Endodermal cell (in vitro differentiated cells): ENCODE results near the gene DNAJB13. TPM values are rescaled to one million over a fixed set of nuclear protein-coding genes. Genes with fewer than 3 reads are reported as not detected.

Experiments
- DNase-seq: peaks from one replicate; pipeline ENCODE4 v3.0.0-alpha.2; 2017
- H3K27ac ChIP-seq: 2 replicates; pipeline ENCODE4 v1.5.1; 2013; ENCODE audit warnings: mild to moderate bottlenecking, low read depth, low read length, moderate library complexity
- H3K27me3 ChIP-seq: 2 replicates; pipeline ENCODE4 v1.6.1; 2013; ENCODE audit warnings: mild to moderate bottlenecking, low read length, moderate library complexity; ENCODE audit not compliant: insufficient read depth, control insufficient read depth, poor library complexity, severe bottlenecking
- H3K36me3 ChIP-seq: 2 replicates; pipeline ENCODE4 v1.7.0; 2013; ENCODE audit warnings: mild to moderate bottlenecking, low read length, moderate library complexity; ENCODE audit not compliant: control insufficient read depth, insufficient read depth
- H3K4me1 ChIP-seq: one replicate; pipeline ENCODE4 v1.7.0; 2013; ENCODE audit warnings: low read length; ENCODE audit not compliant: control insufficient read depth, insufficient read depth
- H3K4me3 ChIP-seq: 2 replicates; pipeline ENCODE4 v1.5.1; 2013; ENCODE audit warnings: mild to moderate bottlenecking, low read length, moderate library complexity
- H3K9ac ChIP-seq: 2 replicates; pipeline ENCODE4 v1.6.1; 2013; ENCODE audit warnings: mild to moderate bottlenecking, low read length, moderate library complexity; ENCODE audit not compliant: poor library complexity, severe bottlenecking; ENCODE audit errors: extremely low read depth
- H3K9me3 ChIP-seq: 2 replicates; pipeline ENCODE4 v1.6.1; 2013; ENCODE audit warnings: mild to moderate bottlenecking, low read length, moderate library complexity; ENCODE audit not compliant: control insufficient read depth
- H3K27ac Mint-ChIP-seq: 2 replicates; pipeline ENCODE4 v1.8.0; 2020; ENCODE audit warnings: mixed read lengths
- H3K27me3 Mint-ChIP-seq: 2 replicates; pipeline ENCODE4 v1.8.0; 2021; ENCODE audit warnings: mild to moderate bottlenecking, mixed read lengths; ENCODE audit not compliant: insufficient read depth
- H3K36me3 Mint-ChIP-seq: 2 replicates; pipeline ENCODE4 v1.8.0; 2020; ENCODE audit warnings: low read depth, mixed read lengths
- H3K4me1 Mint-ChIP-seq: 2 replicates; pipeline ENCODE4 v1.8.0; 2020; ENCODE audit warnings: mixed read lengths
- H3K4me3 Mint-ChIP-seq: 2 replicates; pipeline ENCODE4 v1.8.0; 2020; ENCODE audit warnings: mild to moderate bottlenecking, moderate library complexity, mixed read lengths
- H3K9me3 Mint-ChIP-seq: 2 replicates; pipeline ENCODE4 v1.8.0; 2020; ENCODE audit warnings: mild to moderate bottlenecking, mixed read lengths
- CTCF ChIP-seq: fragments of 200-600 bp; sonication (generic); conservative IDR thresholded peaks from 2 replicates; pipeline ENCODE4 v1.5.0; 2021; ENCODE audit warnings: antibody characterized with exemption, mild to moderate bottlenecking
- WGBS, 2 experiments: methylation state at CpG; one replicate each; pipeline versions ENCODE4 v1.1.5 to v1.1.7; 2013; ENCODE audit warnings: missing lambda C conversion rate in 2 of 2, mixed read lengths in 1 of 2; ENCODE audit not compliant: insufficient coverage in 1 of 2, insufficient read length in 1 of 2; 5-methylcytosine and 5-hydroxymethylcytosine counted together
- total RNA-seq, 2 donors: library from RNA; stranded (reverse); fragmentation: NEBNext Ultra II Directional in 1 of 2; extraction: Animal tissue kit (Norgen Biotek cat#: 25700) in 1 of 2; gene quantifications; 2 replicates in 1 of 2; 3 replicates in 1 of 2; pipeline ENCODE4 v1.2.1, GENCODE V29; 2021

The DNAJB13 gene
- total RNA-seq, 2 donors from 2014 or later, result 0.44 to 1.2 TPM

- Mint-ChIP-seq H3K27ac (no peak overlapping the region), H3K4me1 (peaks cover 9% of the 10 kb centered on the region), H3K9me3 (no peaks in the 10 kb centered on the region), H3K4me3 (no peak overlapping the region), H3K36me3 (no peaks in the 10 kb centered on the region), H3K27me3 (peaks cover 6% of the 10 kb centered on the region)
- no peak overlapping the region for H3K9ac ChIP-seq
- H3K36me3 ChIP-seq, result no peaks in the 10 kb centered on the region
- DNase-seq, result peak; percentile 53
- no peak for TF ChIP-seq CTCF
- no peak overlapping the region for H3K27ac ChIP-seq
- H3K4me3 ChIP-seq, result no peak overlapping the region
- H3K9me3 ChIP-seq, result no peaks in the 10 kb centered on the region
- H3K4me1 ChIP-seq, result no peaks in the 10 kb centered on the region
- H3K27me3 ChIP-seq, result no peaks in the 10 kb centered on the region
- 89 to 90% methylated on average over 10 to 18 of the region's 18 CpGs for WGBS, 2 experiments
These were observed 7.8 kb downstream of the DNAJB13 start for GRCh38 chr11:73958521-73959141.

- no peaks in the 10 kb centered on the region for H3K27me3 ChIP-seq
- no peak overlapping the region for H3K9ac ChIP-seq
- Mint-ChIP-seq H3K4me1 (peaks cover 15% of the 10 kb centered on the region), H3K9me3 (no peaks in the 10 kb centered on the region), H3K36me3 (no peaks in the 10 kb centered on the region), H3K27ac (no peak overlapping the region), H3K27me3 (peaks cover 9% of the 10 kb centered on the region), H3K4me3 (no peak overlapping the region)
- no peak overlapping the region for H3K4me3 ChIP-seq
- no peak overlapping the region for H3K27ac ChIP-seq
- DNase-seq, result no peak
- 72 to 79% methylated on average over 4 of the region's 4 CpGs for WGBS, 2 experiments
- no peaks in the 10 kb centered on the region for H3K4me1 ChIP-seq
- H3K36me3 ChIP-seq, result no peaks in the 10 kb centered on the region
- no peak for TF ChIP-seq CTCF
- H3K9me3 ChIP-seq, result no peaks in the 10 kb centered on the region
These were observed 10.5 kb downstream of the DNAJB13 start for GRCh38 chr11:73961321-73961720.

GRCh38 chr11:73962101-73962705, 11.4 kb downstream of the DNAJB13 start:
- no peaks in the 10 kb centered on the region for H3K9me3 Mint-ChIP-seq
- H3K27me3 ChIP-seq, result no peaks in the 10 kb centered on the region
- 79 to 100% methylated on average over 3 to 7 of the region's 7 CpGs for WGBS, 2 experiments

More at GRCh38 chr11:73962101-73962705, 11.4 kb downstream of the DNAJB13 start:
- no peaks in the 10 kb centered on the region for H3K36me3 ChIP-seq
- H3K4me1 ChIP-seq, result no peaks in the 10 kb centered on the region
- no peak for TF ChIP-seq CTCF
- Mint-ChIP-seq H3K36me3 (no peaks in the 10 kb centered on the region), H3K4me1 (peaks cover 15% of the 10 kb centered on the region), H3K4me3 (no peak overlapping the region), H3K27ac (no peak overlapping the region), H3K27me3 (peaks cover 7% of the 10 kb centered on the region)
- H3K4me3 ChIP-seq, result no peak overlapping the region
- no peaks in the 10 kb centered on the region for H3K9me3 ChIP-seq
- no peak overlapping the region for H3K9ac ChIP-seq
- no peak for DNase-seq
- H3K27ac ChIP-seq, result no peak overlapping the region
